Activated CD4-positive, alpha-beta T cell treated with anti-CD3 and anti-CD28 coated beads, Interleukin-2, Interleukin-6, amounts not matched to agents 100 ng/mL and 50 ng/mL, durations not matched to agents 16 hours and 8 hours (primary cell): Measurements from ENCODE around the gene ATXN7L1.

Experiments used
- DNase-seq: peaks from one replicate; pipeline ENCODE4 v3.0.0-alpha.2; 2020

The ATXN7L1 gene

GRCh38 chr7:105664816-105665525 is 211.4 kb downstream of the ATXN7L1 start:
- DNase-seq, result no peak

- no peak for DNase-seq
Measured at GRCh38 chr7:105662998-105663397, 213.4 kb downstream of the ATXN7L1 start.

GRCh38 chr7:105661625-105662024 is 214.8 kb downstream of the ATXN7L1 start:
- DNase-seq, result no peak

- DNase-seq, result peak; percentile 84
Measured at GRCh38 chr7:105656922-105657521, 219.4 kb downstream of the ATXN7L1 start.

- DNase-seq, result no peak
Measured at GRCh38 chr7:105655500-105656380, 220.7 kb downstream of the ATXN7L1 start.

- DNase-seq, result no peak
Measured at GRCh38 chr7:105655067-105655466, 221.3 kb downstream of the ATXN7L1 start.

GRCh38 chr7:105654095-105654686 is 222.2 kb downstream of the ATXN7L1 start:
- no peak for DNase-seq

GRCh38 chr7:105653441-105654005 is 222.9 kb downstream of the ATXN7L1 start:
- DNase-seq, result no peak

- DNase-seq, result peak; percentile 72
Measured at GRCh38 chr7:105652359-105652993, 223.9 kb downstream of the ATXN7L1 start.

- DNase-seq, result no peak
Measured at GRCh38 chr7:105651798-105652197, 224.6 kb downstream of the ATXN7L1 start.

- no peak for DNase-seq
Measured at GRCh38 chr7:105650382-105650970, 225.9 kb downstream of the ATXN7L1 start.

GRCh38 chr7:105649727-105650381 is 226.5 kb downstream of the ATXN7L1 start:
- DNase-seq, result no peak

- DNase-seq, result no peak
Measured at GRCh38 chr7:105648561-105649401, 227.6 kb downstream of the ATXN7L1 start.

GRCh38 chr7:105647591-105647990 is 228.8 kb downstream of the ATXN7L1 start:
- DNase-seq, result no peak

- no peak for DNase-seq
Measured at GRCh38 chr7:105644937-105645336, 231.5 kb downstream of the ATXN7L1 start.

- DNase-seq, result no peak
Measured at GRCh38 chr7:105643851-105644250, 232.5 kb downstream of the ATXN7L1 start.

GRCh38 chr7:105643384-105643783 is 233.0 kb downstream of the ATXN7L1 start:
- no peak for DNase-seq

- no peak for DNase-seq
Measured at GRCh38 chr7:105642264-105642663, 234.1 kb downstream of the ATXN7L1 start.

GRCh38 chr7:105640956-105641810 is 235.2 kb downstream of the ATXN7L1 start:
- no peak for DNase-seq
